CD4-positive, alpha-beta T cell treated with Interleukin-6 for 4 hours (primary cell): ENCODE results near the gene P4HA2.
"Not testable (repeated sequence)": the region's sequence is repeated elsewhere in the genome, so short reads cannot be mapped to it uniquely, and the experiment has no call there.

Source experiments
- DNase-seq: peaks from one replicate; pipeline ENCODE4 v3.0.0-alpha.2; 2020; ENCODE audit warnings: mixed read lengths

The P4HA2 gene

GRCh38 chr5:132193165-132193694 is 34.4 kb downstream of the P4HA2 start:
- no peak for DNase-seq

GRCh38 chr5:132190161-132190817 is 37.4 kb downstream of the P4HA2 start:
- DNase-seq: no peak

- DNase-seq: no peak
Measured at GRCh38 chr5:132184588-132184987, 43.1 kb downstream of the P4HA2 start.

GRCh38 chr5:132183723-132184122 is 43.9 kb downstream of the P4HA2 start:
- DNase-seq: no peak

- no peak for DNase-seq
Measured at GRCh38 chr5:132182359-132183040, 45.2 kb downstream of the P4HA2 start.

- no peak for DNase-seq
Measured at GRCh38 chr5:132181011-132181629, 46.5 kb downstream of the P4HA2 start.

- no peak for DNase-seq
Measured at GRCh38 chr5:132180134-132180745, 47.4 kb downstream of the P4HA2 start.

- no peak for DNase-seq
Measured at GRCh38 chr5:132179405-132179804, 48.2 kb downstream of the P4HA2 start.

GRCh38 chr5:132177691-132178149 is 49.9 kb downstream of the P4HA2 start:
- DNase-seq: no peak

GRCh38 chr5:132176987-132177386 is 50.7 kb downstream of the P4HA2 start:
- DNase-seq: no peak

GRCh38 chr5:132176521-132176945 is 51.1 kb downstream of the P4HA2 start:
- DNase-seq: no peak

GRCh38 chr5:132162945-132163344 is 64.7 kb downstream of the P4HA2 start:
- DNase-seq: no peak

- DNase-seq: not testable (repeated sequence)
Measured at GRCh38 chr5:132161574-132162326, 65.9 kb downstream of the P4HA2 start.

- DNase-seq: no peak
Measured at GRCh38 chr5:132156413-132156812, 71.2 kb downstream of the P4HA2 start.

- DNase-seq: no peak
Measured at GRCh38 chr5:132150565-132150964, 77.1 kb downstream of the P4HA2 start.

GRCh38 chr5:132147663-132148062 is 80.0 kb downstream of the P4HA2 start:
- no peak for DNase-seq

- not testable (repeated sequence) for DNase-seq
Measured at GRCh38 chr5:132145326-132145725, 82.3 kb downstream of the P4HA2 start.

- no peak for DNase-seq
Measured at GRCh38 chr5:132143148-132143547, 84.5 kb downstream of the P4HA2 start.

GRCh38 chr5:132142459-132142858 is 85.2 kb downstream of the P4HA2 start:
- no peak for DNase-seq
